Epithelial cell of esophagus (primary cell): ENCODE measurements around the gene LCN1.

Experiments used
- DNase-seq: peaks from one replicate; pipeline ENCODE4 v3.0.0; 2010; ENCODE audit warnings: low read depth
- H3K4me3 ChIP-seq: 2 replicates; pipeline ENCODE4 v1.5.1; 2011; ENCODE audit warnings: mild to moderate bottlenecking, low read length, control low read depth
- TF ChIP-seq, protein P1 (sequence below): IDR thresholded peaks from 2 replicates; pipeline ENCODE4 v1.5.1; 2011; ENCODE audit warnings: low read depth, mild to moderate bottlenecking, low read length, control low read depth, inconsistent platforms; ENCODE audit not compliant: insufficient read depth; ENCODE audit errors: missing control alignments

Gene LCN1

GRCh38 chr9:135489188-135489906 is 31.9 kb upstream of the LCN1 start:
- no peak overlapping the region for H3K4me3 ChIP-seq
- no peak for DNase-seq
- TF ChIP-seq, protein P1, sequence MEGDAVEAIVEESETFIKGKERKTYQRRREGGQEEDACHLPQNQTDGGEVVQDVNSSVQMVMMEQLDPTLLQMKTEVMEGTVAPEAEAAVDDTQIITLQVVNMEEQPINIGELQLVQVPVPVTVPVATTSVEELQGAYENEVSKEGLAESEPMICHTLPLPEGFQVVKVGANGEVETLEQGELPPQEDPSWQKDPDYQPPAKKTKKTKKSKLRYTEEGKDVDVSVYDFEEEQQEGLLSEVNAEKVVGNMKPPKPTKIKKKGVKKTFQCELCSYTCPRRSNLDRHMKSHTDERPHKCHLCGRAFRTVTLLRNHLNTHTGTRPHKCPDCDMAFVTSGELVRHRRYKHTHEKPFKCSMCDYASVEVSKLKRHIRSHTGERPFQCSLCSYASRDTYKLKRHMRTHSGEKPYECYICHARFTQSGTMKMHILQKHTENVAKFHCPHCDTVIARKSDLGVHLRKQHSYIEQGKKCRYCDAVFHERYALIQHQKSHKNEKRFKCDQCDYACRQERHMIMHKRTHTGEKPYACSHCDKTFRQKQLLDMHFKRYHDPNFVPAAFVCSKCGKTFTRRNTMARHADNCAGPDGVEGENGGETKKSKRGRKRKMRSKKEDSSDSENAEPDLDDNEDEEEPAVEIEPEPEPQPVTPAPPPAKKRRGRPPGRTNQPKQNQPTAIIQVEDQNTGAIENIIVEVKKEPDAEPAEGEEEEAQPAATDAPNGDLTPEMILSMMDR = no peak

- H3K4me3 ChIP-seq = no peak overlapping the region
- TF ChIP-seq, protein P1 = no peak
- DNase-seq = no peak
Measured at GRCh38 chr9:135490166-135490870, 30.9 kb upstream of the LCN1 start.

GRCh38 chr9:135490980-135491464 is 30.2 kb upstream of the LCN1 start:
- TF ChIP-seq, protein P1 = no peak
- no peak overlapping the region for H3K4me3 ChIP-seq
- no peak for DNase-seq

GRCh38 chr9:135491764-135492163 is 29.5 kb upstream of the LCN1 start:
- DNase-seq = no peak
- no peak overlapping the region for H3K4me3 ChIP-seq
- TF ChIP-seq, protein P1 = no peak

- no peak overlapping the region for H3K4me3 ChIP-seq
- TF ChIP-seq, protein P1 = no peak
- no peak for DNase-seq
Measured at GRCh38 chr9:135492886-135493669, 28.2 kb upstream of the LCN1 start.

DNA sequence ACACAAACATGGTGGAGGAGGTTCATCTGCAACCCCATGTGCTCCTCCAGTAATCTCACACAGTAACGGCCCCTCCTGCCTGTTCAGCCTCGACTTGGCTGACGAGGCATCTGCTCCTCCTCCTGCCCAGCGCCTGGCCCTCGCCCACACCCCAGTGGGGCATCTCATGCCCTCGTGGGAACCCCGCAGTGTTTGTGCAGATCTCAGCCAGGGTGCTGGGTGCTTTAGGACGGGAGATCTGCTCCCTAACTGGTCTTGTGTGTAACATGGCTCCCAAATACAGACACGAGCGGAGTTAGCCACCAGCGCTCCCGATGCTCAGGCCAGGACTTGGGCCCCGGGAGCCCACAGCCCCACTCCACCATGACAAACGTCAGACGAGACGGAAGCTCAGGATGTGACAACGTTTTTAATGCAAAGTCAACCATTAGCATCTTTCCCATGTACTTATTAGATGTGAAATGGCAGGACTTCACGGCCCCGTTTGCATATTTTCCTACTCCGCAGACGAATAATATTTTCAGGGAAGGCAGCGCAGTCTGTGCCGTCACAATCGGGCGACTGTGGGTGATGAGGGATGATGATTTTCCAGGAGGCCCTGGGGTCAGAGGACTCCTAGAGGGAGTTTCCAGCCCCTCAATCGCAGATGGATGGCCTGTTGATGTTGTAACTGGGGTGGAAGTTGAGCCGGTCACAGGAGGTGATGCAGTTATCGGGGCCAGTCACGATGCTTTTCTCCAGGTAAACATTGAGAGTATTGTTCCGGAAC is 26.3 kb upstream of the LCN1 start:
- no peak overlapping the region for H3K4me3 ChIP-seq

More for the DNA sequence above, 26.3 kb upstream of the LCN1 start:
- DNase-seq = no peak
- TF ChIP-seq, protein P1 = no peak
